Measurements from ENCODE around the gene TBC1D22A.

DNA sequence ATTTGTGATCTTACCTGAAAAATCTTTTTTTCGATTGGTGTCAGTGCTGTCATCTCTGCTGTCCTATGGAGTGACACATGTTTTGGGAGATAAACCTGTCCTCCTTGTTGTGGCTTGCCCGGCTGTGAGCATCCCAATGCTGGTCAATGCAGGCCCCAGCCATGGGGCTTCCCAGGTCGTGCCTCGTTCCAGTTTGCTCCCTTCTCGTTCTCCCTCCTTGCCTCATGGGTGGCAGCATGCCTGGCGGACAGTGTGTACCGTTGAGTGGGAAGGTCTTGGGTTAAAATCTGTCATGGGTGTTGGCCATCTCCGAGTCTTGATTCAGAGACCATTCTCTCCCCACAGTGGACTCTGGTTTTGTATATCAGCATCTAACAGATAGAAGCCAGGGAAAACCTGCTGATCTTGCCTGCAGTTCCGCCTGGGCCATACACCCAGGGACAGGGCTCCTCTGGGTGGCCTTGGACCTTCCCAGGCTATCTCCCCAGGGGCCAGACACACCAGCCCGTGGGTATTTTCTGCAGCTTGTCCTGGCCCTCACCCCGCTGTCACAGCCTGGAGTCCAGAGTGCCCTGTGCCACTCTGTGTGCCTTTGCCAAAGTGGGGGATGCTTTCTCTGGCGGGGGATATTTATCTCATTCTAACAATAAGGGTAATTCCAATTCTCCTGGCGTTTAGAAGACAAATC is 208.1 kb downstream of the TBC1D22A start:
- TF ChIP-seq EP300 (conservative IDR thresholded peaks at IDR 0.05; ENCODE audit: poor library complexity, severe bottlenecking) (no peak), EZH2 (IDR thresholded peaks at IDR 0.05; ENCODE audit: borderline replicate concordance, insufficient read depth, low read length, poor library complexity, severe bottlenecking) (no peak), POLR2AphosphoS5 (IDR thresholded peaks at IDR 0.05) (no peak), RAD21 (conservative IDR thresholded peaks at IDR 0.05) (no peak), SMC3 (conservative IDR thresholded peaks at IDR 0.05; ENCODE audit: poor library complexity) (no peak)
- TF ChIP-seq, protein P1, sequence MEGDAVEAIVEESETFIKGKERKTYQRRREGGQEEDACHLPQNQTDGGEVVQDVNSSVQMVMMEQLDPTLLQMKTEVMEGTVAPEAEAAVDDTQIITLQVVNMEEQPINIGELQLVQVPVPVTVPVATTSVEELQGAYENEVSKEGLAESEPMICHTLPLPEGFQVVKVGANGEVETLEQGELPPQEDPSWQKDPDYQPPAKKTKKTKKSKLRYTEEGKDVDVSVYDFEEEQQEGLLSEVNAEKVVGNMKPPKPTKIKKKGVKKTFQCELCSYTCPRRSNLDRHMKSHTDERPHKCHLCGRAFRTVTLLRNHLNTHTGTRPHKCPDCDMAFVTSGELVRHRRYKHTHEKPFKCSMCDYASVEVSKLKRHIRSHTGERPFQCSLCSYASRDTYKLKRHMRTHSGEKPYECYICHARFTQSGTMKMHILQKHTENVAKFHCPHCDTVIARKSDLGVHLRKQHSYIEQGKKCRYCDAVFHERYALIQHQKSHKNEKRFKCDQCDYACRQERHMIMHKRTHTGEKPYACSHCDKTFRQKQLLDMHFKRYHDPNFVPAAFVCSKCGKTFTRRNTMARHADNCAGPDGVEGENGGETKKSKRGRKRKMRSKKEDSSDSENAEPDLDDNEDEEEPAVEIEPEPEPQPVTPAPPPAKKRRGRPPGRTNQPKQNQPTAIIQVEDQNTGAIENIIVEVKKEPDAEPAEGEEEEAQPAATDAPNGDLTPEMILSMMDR (IDR thresholded peaks at IDR 0.05; ENCODE audit: poor library complexity, severe bottlenecking) = no peak
- TF ChIP-seq, protein P2, sequence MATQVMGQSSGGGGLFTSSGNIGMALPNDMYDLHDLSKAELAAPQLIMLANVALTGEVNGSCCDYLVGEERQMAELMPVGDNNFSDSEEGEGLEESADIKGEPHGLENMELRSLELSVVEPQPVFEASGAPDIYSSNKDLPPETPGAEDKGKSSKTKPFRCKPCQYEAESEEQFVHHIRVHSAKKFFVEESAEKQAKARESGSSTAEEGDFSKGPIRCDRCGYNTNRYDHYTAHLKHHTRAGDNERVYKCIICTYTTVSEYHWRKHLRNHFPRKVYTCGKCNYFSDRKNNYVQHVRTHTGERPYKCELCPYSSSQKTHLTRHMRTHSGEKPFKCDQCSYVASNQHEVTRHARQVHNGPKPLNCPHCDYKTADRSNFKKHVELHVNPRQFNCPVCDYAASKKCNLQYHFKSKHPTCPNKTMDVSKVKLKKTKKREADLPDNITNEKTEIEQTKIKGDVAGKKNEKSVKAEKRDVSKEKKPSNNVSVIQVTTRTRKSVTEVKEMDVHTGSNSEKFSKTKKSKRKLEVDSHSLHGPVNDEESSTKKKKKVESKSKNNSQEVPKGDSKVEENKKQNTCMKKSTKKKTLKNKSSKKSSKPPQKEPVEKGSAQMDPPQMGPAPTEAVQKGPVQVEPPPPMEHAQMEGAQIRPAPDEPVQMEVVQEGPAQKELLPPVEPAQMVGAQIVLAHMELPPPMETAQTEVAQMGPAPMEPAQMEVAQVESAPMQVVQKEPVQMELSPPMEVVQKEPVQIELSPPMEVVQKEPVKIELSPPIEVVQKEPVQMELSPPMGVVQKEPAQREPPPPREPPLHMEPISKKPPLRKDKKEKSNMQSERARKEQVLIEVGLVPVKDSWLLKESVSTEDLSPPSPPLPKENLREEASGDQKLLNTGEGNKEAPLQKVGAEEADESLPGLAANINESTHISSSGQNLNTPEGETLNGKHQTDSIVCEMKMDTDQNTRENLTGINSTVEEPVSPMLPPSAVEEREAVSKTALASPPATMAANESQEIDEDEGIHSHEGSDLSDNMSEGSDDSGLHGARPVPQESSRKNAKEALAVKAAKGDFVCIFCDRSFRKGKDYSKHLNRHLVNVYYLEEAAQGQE (IDR thresholded peaks at IDR 0.05; ENCODE audit: borderline replicate concordance) = no peak
